ENCODE data around the gene GLIS1.
A peak's percentile ranks its signal among the peaks of the same experiment; 100 is the strongest.
"Not testable (repeated sequence)": the region's sequence is repeated elsewhere in the genome, so short reads cannot be mapped to it uniquely, and the experiment has no call there.

GLIS1 gene

DNA sequence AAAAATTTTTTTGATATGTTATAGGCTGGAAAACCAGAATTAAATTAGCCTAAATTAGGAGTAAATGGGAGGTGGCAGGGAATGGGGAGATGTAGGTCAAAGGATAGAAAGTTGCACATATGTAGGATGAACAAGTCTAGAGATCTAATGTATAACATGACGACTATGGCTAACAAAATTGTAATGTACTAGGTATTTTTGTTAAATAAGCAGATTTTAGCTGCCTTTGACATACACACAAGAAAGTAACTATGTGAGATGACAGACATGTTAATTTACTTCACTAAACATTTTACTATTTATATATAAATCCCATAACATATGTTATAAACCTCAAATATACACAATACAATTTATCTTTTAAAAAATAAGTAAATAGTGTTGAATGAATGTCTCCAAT is 30.2 kb upstream of the GLIS1 start:
- H3K27ac ChIP-seq (ENCODE audit: insufficient read depth in 1 of 2, low read depth in 1 of 2, low read length in 2 of 2, poor library complexity in 1 of 2, severe bottlenecking in 2 of 2) = no peak overlapping the region
- H3K27me3 ChIP-seq (replicated peaks in 2 of 5; ENCODE audit: control insufficient read depth in 4 of 5, insufficient read depth in 5 of 5, low read length in 4 of 5) = no peaks in the 10 kb centered on the region
- ChIA-PET CTCF (interaction anchor here (0.6 to 1.8 kb wide), 2 partner anchors 12 to 17 kb away, joined by 3 to 4 read pairs; no protein-coding TSS in a partner anchor), POLR2A (no interaction called here)
- H3K4me1 ChIP-seq (ENCODE audit: control extremely low read depth in 1 of 4, control insufficient read depth in 4 of 4, insufficient read depth in 4 of 4, low read length in 3 of 4) = peaks cover 0 to 11% (median 5%) of the 10 kb centered on the region in 4 experiments
- no peak overlapping the region for H3K4me3 ChIP-seq (ENCODE audit: control insufficient read depth in 1 of 7, extremely low read depth in 1 of 7, insufficient read depth in 4 of 7, low read depth in 2 of 7, low read length in 6 of 7)
- no peak for DNase-seq
- WGBS (ENCODE audit: insufficient coverage) = no CpG with 5 or more reads among the region's 1 CpG
- no peaks in the 10 kb centered on the region for H3K9me3 ChIP-seq (ENCODE audit: control extremely low read depth in 1 of 5, control insufficient read depth in 4 of 5, insufficient read depth in 2 of 5, low read depth in 1 of 5, low read length in 4 of 5)
- peaks cover 11 to 53% (median 15%) of the 10 kb centered on the region in 4 experiments for H3K36me3 ChIP-seq (ENCODE audit: control insufficient read depth in 4 of 4, insufficient read depth in 4 of 4, low read length in 3 of 4)

DNA sequence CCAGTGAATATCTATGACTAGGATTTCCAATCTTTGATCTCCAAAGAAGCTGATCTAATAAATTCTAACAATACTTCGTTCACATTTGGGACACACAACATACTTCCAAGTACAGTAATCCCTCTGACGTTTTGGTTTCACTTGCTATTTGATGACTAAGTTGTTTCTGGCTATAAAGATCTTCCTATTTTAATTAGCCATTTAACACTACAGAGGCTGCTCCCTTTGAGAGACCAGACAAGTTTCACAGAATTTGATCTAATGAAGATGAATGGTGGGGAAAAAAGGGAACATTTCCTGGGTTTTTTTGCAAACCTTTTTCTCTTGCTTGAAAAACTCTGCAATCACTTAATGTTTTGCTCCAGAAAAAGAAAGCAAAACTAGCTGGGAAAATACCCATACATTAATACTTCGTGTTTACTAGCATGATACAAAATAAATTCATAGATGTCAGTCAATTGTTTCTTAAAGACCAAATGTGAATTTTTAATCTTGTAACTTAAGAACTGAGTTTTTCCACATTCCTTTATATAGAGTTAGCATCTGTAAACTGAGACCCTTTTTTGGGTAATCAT is 28.0 kb upstream of the GLIS1 start:
- CTCF ChIA-PET = interaction anchor here (0.6 to 1.3 kb wide), 2 partner anchors 13 to 264 kb away, joined by 3 to 4 read pairs; no protein-coding TSS in a partner anchor
- H3K27ac ChIP-seq (ENCODE audit: insufficient read depth in 1 of 2, low read depth in 1 of 2, low read length in 2 of 2, poor library complexity in 1 of 2, severe bottlenecking in 2 of 2) = peak overlapping the region in 1 of 2 experiments; percentile 25
- H3K4me3 ChIP-seq (ENCODE audit: control insufficient read depth in 1 of 7, extremely low read depth in 1 of 7, insufficient read depth in 4 of 7, low read depth in 2 of 7, low read length in 6 of 7) = peak overlapping the region in 4 of 7 experiments; percentile 2 to 60 (median 46)
- H3K4me1 ChIP-seq (ENCODE audit: control extremely low read depth in 1 of 4, control insufficient read depth in 4 of 4, insufficient read depth in 4 of 4, low read length in 3 of 4) = peaks cover 0 to 11% (median 5%) of the 10 kb centered on the region in 4 experiments
- H3K27me3 ChIP-seq (replicated peaks in 2 of 5; ENCODE audit: control insufficient read depth in 4 of 5, insufficient read depth in 5 of 5, low read length in 4 of 5) = no peaks in the 10 kb centered on the region
- no CpG with 5 or more reads among the region's 3 CpGs for WGBS (ENCODE audit: insufficient coverage)
- peak in 2 of 3 donors; percentile 43 to 57 for DNase-seq
- POLR2A ChIA-PET = interaction anchor here (0.5 kb wide), 1 partner anchor 23 kb away, joined by 3 read pairs; no protein-coding TSS in a partner anchor
- H3K36me3 ChIP-seq (ENCODE audit: control insufficient read depth in 4 of 4, insufficient read depth in 4 of 4, low read length in 3 of 4) = peaks cover 8 to 39% (median 13%) of the 10 kb centered on the region in 4 experiments
- H3K9me3 ChIP-seq (ENCODE audit: control extremely low read depth in 1 of 5, control insufficient read depth in 4 of 5, insufficient read depth in 2 of 5, low read depth in 1 of 5, low read length in 4 of 5) = no peaks in the 10 kb centered on the region

DNA sequence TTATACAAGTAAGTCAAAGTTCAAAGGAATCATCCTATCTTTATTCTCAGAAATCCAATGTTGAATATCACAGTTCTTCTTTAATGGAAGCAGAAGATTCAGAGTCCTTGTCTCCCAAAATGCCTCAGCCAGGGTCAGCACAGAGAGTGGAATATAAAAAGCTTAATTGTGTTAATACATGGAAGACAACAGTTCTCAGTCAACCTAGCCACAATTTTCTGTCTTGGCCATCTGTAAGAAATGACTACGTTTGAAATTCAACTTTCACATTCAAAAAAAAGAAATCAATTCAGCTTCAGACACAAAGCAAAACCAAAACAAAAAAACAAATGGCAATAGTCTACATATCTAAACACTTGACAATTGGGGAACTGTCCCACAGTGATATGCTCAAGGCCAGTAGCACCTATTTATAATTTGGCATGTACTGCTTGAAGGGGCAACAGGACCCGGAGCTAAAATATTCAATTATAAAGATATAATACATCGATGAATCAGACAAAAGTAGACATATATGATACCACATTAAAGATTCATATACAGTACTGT is 27.3 kb upstream of the GLIS1 start:
- H3K27me3 ChIP-seq (replicated peaks in 2 of 5; ENCODE audit: control insufficient read depth in 4 of 5, insufficient read depth in 5 of 5, low read length in 4 of 5) = no peaks in the 10 kb centered on the region
- H3K4me3 ChIP-seq (ENCODE audit: control insufficient read depth in 1 of 7, extremely low read depth in 1 of 7, insufficient read depth in 4 of 7, low read depth in 2 of 7, low read length in 6 of 7) = peak overlapping the region in 3 of 7 experiments; percentile 34 to 60 (median 59)
- H3K27ac ChIP-seq (ENCODE audit: insufficient read depth in 1 of 2, low read depth in 1 of 2, low read length in 2 of 2, poor library complexity in 1 of 2, severe bottlenecking in 2 of 2) = no peak overlapping the region
- POLR2A ChIA-PET = no interaction called here
- peaks cover 0 to 11% (median 5%) of the 10 kb centered on the region in 4 experiments for H3K4me1 ChIP-seq (ENCODE audit: control extremely low read depth in 1 of 4, control insufficient read depth in 4 of 4, insufficient read depth in 4 of 4, low read length in 3 of 4)
- DNase-seq = peak in 2 of 3 donors; percentile 24 to 35
- peaks cover 7 to 34% (median 10%) of the 10 kb centered on the region in 4 experiments for H3K36me3 ChIP-seq (ENCODE audit: control insufficient read depth in 4 of 4, insufficient read depth in 4 of 4, low read length in 3 of 4)
- CTCF ChIA-PET = interaction anchor here (1.3 to 1.5 kb wide), 2 partner anchors 12 kb away, joined by 3 to 4 read pairs; no protein-coding TSS in a partner anchor
- no CpG with 5 or more reads among the region's 3 CpGs for WGBS (ENCODE audit: insufficient coverage)
- H3K9me3 ChIP-seq (ENCODE audit: control extremely low read depth in 1 of 5, control insufficient read depth in 4 of 5, insufficient read depth in 2 of 5, low read depth in 1 of 5, low read length in 4 of 5) = peaks cover 0 to 4% (median 0%) of the 10 kb centered on the region in 5 experiments

DNA sequence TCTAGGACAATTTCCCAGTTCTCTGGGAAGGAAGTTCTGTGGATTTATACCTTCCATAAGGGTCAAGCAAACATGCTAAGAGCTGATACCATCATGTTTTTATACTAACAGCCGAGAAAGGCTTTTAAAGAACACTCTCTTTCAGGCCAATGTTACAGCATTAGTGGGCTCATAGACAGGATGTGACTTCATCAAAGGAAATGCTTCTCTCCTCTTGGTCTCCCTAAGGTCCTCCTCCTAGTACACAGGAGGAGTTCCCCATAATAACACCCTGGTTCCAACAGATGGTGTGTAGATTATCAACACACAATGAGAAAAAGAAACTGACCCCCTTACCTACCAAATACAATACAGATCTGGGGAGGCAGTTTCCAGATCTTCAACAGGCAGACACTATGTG is 26.7 kb upstream of the GLIS1 start:
- WGBS (ENCODE audit: insufficient coverage) = 63% methylated on average over 1 of the region's 1 CpG
- no peak overlapping the region for H3K27ac ChIP-seq (ENCODE audit: insufficient read depth in 1 of 2, low read depth in 1 of 2, low read length in 2 of 2, poor library complexity in 1 of 2, severe bottlenecking in 2 of 2)

DNA sequence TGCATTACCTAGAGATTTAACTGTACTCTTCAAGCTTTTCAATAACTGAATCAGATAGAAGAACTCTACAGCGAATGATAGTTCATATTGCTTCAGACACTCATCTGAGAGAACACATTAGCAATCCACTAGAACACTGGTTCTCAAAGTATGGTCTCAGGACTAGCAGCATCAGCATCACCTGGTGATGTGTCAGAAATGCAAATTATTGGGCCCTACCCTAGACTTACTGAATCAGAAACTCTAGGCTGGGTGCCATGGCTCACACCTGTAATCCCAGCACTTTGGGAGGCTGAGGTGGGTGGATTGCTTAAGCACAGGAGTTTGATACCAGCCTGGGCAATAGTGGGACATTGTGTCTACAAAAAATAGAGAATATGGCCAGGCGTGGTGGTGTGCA is 24.9 kb upstream of the GLIS1 start:
- ChIA-PET POLR2A (no interaction called here), CTCF (interaction anchor here (0.9 to 3.5 kb wide), 5 partner anchors 8 to 281 kb away, joined by 3 to 18 read pairs (median 3); no protein-coding TSS in a partner anchor)
- Histone ChIP-seq H3K4me3 (ENCODE audit: control insufficient read depth in 1 of 7, extremely low read depth in 1 of 7, insufficient read depth in 4 of 7, low read depth in 2 of 7, low read length in 6 of 7) (no peak overlapping the region), H3K27me3 (replicated peaks in 2 of 5; ENCODE audit: control insufficient read depth in 4 of 5, insufficient read depth in 5 of 5, low read length in 4 of 5) (no peaks in the 10 kb centered on the region), H3K4me1 (ENCODE audit: control extremely low read depth in 1 of 4, control insufficient read depth in 4 of 4, insufficient read depth in 4 of 4, low read length in 3 of 4) (peaks cover 0 to 11% (median 5%) of the 10 kb centered on the region in 4 experiments), H3K36me3 (ENCODE audit: control insufficient read depth in 4 of 4, insufficient read depth in 4 of 4, low read length in 3 of 4) (peaks cover 0 to 21% (median 5%) of the 10 kb centered on the region in 4 experiments), H3K9me3 (ENCODE audit: control extremely low read depth in 1 of 5, control insufficient read depth in 4 of 5, insufficient read depth in 2 of 5, low read depth in 1 of 5, low read length in 4 of 5) (peaks cover 0 to 4% (median 0%) of the 10 kb centered on the region in 5 experiments), H3K27ac (ENCODE audit: insufficient read depth in 1 of 2, low read depth in 1 of 2, low read length in 2 of 2, poor library complexity in 1 of 2, severe bottlenecking in 2 of 2) (no peak overlapping the region)
- WGBS (ENCODE audit: insufficient coverage) = 100% methylated on average over 2 of the region's 2 CpGs
- no peak for DNase-seq

More for the DNA sequence above, 26.7 kb upstream of the GLIS1 start:
- Histone ChIP-seq H3K9me3 (ENCODE audit: control extremely low read depth in 1 of 5, control insufficient read depth in 4 of 5, insufficient read depth in 2 of 5, low read depth in 1 of 5, low read length in 4 of 5) (peaks cover 0 to 4% (median 0%) of the 10 kb centered on the region in 5 experiments), H3K4me1 (ENCODE audit: control extremely low read depth in 1 of 4, control insufficient read depth in 4 of 4, insufficient read depth in 4 of 4, low read length in 3 of 4) (peaks cover 0 to 11% (median 5%) of the 10 kb centered on the region in 4 experiments), H3K4me3 (ENCODE audit: control insufficient read depth in 1 of 7, extremely low read depth in 1 of 7, insufficient read depth in 4 of 7, low read depth in 2 of 7, low read length in 6 of 7) (no peak overlapping the region), H3K36me3 (ENCODE audit: control insufficient read depth in 4 of 4, insufficient read depth in 4 of 4, low read length in 3 of 4) (peaks cover under 1 to 29% (median 8%) of the 10 kb centered on the region in 4 experiments), H3K27me3 (replicated peaks in 2 of 5; ENCODE audit: control insufficient read depth in 4 of 5, insufficient read depth in 5 of 5, low read length in 4 of 5) (no peaks in the 10 kb centered on the region)
- peak in 2 of 3 donors; percentile 55 to 73 for DNase-seq
- ChIA-PET CTCF (interaction anchor here (1.3 to 1.9 kb wide), 3 partner anchors 10 to 13 kb away, joined by 3 to 6 read pairs (median 4); no protein-coding TSS in a partner anchor), POLR2A (no interaction called here)

DNA sequence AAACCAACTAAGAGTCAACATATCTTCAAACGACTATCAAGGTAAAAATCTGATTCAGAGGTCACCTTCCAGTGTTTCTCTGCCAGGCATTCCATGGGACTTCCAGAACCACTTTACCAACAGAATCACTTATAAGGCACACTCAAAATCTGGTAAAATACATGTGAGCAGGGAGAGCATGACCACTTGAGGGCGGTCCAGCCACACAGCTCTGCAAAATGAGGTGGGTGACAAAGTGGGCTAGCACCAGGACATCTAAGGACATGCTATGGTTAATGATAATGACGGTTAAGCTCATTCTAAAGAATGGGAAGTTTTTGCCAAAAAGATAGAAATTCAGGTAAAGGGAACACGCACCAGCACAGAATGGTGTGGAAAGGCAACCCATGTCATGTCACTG is 24.5 kb upstream of the GLIS1 start:
- WGBS (ENCODE audit: insufficient coverage) = 97% methylated on average over 3 of the region's 4 CpGs
- ChIA-PET POLR2A (no interaction called here), CTCF (interaction anchor here (0.9 to 3.5 kb wide), 5 partner anchors 9 to 280 kb away, joined by 3 to 18 read pairs (median 3); no protein-coding TSS in a partner anchor)
- Histone ChIP-seq H3K36me3 (ENCODE audit: control insufficient read depth in 4 of 4, insufficient read depth in 4 of 4, low read length in 3 of 4) (peaks cover 0 to 17% (median 5%) of the 10 kb centered on the region in 4 experiments), H3K9me3 (ENCODE audit: control extremely low read depth in 1 of 5, control insufficient read depth in 4 of 5, insufficient read depth in 2 of 5, low read depth in 1 of 5, low read length in 4 of 5) (peaks cover 0 to 4% (median 0%) of the 10 kb centered on the region in 5 experiments), H3K27me3 (replicated peaks in 2 of 5; ENCODE audit: control insufficient read depth in 4 of 5, insufficient read depth in 5 of 5, low read length in 4 of 5) (no peaks in the 10 kb centered on the region), H3K4me1 (ENCODE audit: control extremely low read depth in 1 of 4, control insufficient read depth in 4 of 4, insufficient read depth in 4 of 4, low read length in 3 of 4) (peaks cover 0 to 11% (median 5%) of the 10 kb centered on the region in 4 experiments), H3K27ac (ENCODE audit: insufficient read depth in 1 of 2, low read depth in 1 of 2, low read length in 2 of 2, poor library complexity in 1 of 2, severe bottlenecking in 2 of 2) (no peak overlapping the region), H3K4me3 (ENCODE audit: control insufficient read depth in 1 of 7, extremely low read depth in 1 of 7, insufficient read depth in 4 of 7, low read depth in 2 of 7, low read length in 6 of 7) (no peak overlapping the region)
- DNase-seq = no peak

DNA sequence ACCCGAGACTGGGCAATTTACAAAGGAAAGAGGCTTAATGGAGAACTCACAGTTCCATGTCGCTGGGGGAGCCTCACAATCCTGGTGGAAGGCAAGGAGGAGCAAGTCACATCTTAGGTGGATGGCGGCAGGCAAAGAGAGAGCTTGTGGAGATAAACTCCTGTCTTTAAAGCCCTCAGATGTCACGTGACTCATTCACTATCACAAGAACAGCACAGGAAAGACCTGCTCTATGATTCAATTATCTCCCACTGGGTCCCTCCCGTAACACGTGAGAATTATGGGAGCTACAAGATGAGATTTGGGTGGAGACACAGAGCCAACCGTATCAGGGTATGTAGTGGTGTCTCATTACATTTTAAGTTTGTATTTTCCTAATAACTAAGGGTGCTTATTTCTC is 21.5 kb upstream of the GLIS1 start:
- H3K9me3 ChIP-seq (ENCODE audit: control extremely low read depth in 1 of 5, control insufficient read depth in 4 of 5, insufficient read depth in 2 of 5, low read depth in 1 of 5, low read length in 4 of 5); H3K27me3 ChIP-seq (replicated peaks in 2 of 5; ENCODE audit: control insufficient read depth in 4 of 5, insufficient read depth in 5 of 5, low read length in 4 of 5); H3K27ac ChIP-seq (ENCODE audit: insufficient read depth in 1 of 2, low read depth in 1 of 2, low read length in 2 of 2, poor library complexity in 1 of 2, severe bottlenecking in 2 of 2); CTCF ChIA-PET; H3K36me3 ChIP-seq (ENCODE audit: control insufficient read depth in 4 of 4, insufficient read depth in 4 of 4, low read length in 3 of 4); POLR2A ChIA-PET; H3K4me1 ChIP-seq (ENCODE audit: control extremely low read depth in 1 of 4, control insufficient read depth in 4 of 4, insufficient read depth in 4 of 4, low read length in 3 of 4); DNase-seq; H3K4me3 ChIP-seq (ENCODE audit: control insufficient read depth in 1 of 7, extremely low read depth in 1 of 7, insufficient read depth in 4 of 7, low read depth in 2 of 7, low read length in 6 of 7): not testable (repeated sequence)
- 90% methylated on average over 5 of the region's 7 CpGs for WGBS (ENCODE audit: insufficient coverage)

Data from common myeloid progenitor, CD34-positive (primary cell).